Mesodermal cell (in vitro differentiated cells): ENCODE data around the gene GTPBP2.
"Not testable (repeated sequence)": the region's sequence is repeated elsewhere in the genome, so short reads cannot be mapped to it uniquely, and the experiment has no call there.

Source experiments
- H3K27ac ChIP-seq: 2 replicates; pipeline ENCODE4 v1.7.0; 2013; ENCODE audit warnings: mild to moderate bottlenecking, low read depth, low read length, moderate library complexity; ENCODE audit not compliant: severe bottlenecking
- H3K36me3 ChIP-seq: 2 replicates; pipeline ENCODE4 v1.7.1; 2013; ENCODE audit warnings: mild to moderate bottlenecking, low read length, moderate library complexity; ENCODE audit not compliant: control insufficient read depth, insufficient read depth
- H3K4me1 ChIP-seq: one replicate; pipeline ENCODE4 v1.7.1; 2013; ENCODE audit warnings: mild to moderate bottlenecking, low read length; ENCODE audit not compliant: insufficient read depth, control insufficient read depth, poor library complexity, severe bottlenecking
- H3K4me3 ChIP-seq: 2 replicates; pipeline ENCODE4 v1.7.0; 2013; ENCODE audit warnings: low read length, control low read depth, mild to moderate bottlenecking; ENCODE audit not compliant: insufficient read depth, poor library complexity, severe bottlenecking; ENCODE audit errors: extremely low read depth
- H3K9me3 ChIP-seq: 2 replicates; pipeline ENCODE4 v1.7.1; 2013; ENCODE audit warnings: mild to moderate bottlenecking, low read length, moderate library complexity; ENCODE audit not compliant: control insufficient read depth
- WGBS, 2 experiments: methylation state at CpG; one replicate each; pipeline ENCODE4 v1.1.5; 2013; ENCODE audit warnings: missing lambda C conversion rate in 2 of 2; ENCODE audit not compliant: insufficient coverage in 2 of 2; 5-methylcytosine and 5-hydroxymethylcytosine counted together

Gene GTPBP2

GRCh38 chr6:43670623-43670986 lies 41.5 kb upstream of the GTPBP2 start:
- 97 to 98% methylated on average over 6 of the region's 6 CpGs for WGBS, 2 experiments
- Histone ChIP-seq H3K27ac (no peak overlapping the region), H3K4me3 (no peak overlapping the region), H3K4me1 (peaks cover 14% of the 10 kb centered on the region), H3K9me3 (no peaks in the 10 kb centered on the region), H3K36me3 (peaks cover 54% of the 10 kb centered on the region)

- peaks cover 48% of the 10 kb centered on the region for H3K36me3 ChIP-seq
- H3K4me3 ChIP-seq = no peak overlapping the region
- WGBS, 2 experiments = 95 to 97% methylated on average over 5 to 6 of the region's 6 CpGs
- peaks cover 14% of the 10 kb centered on the region for H3K4me1 ChIP-seq
- no peaks in the 10 kb centered on the region for H3K9me3 ChIP-seq
- peak overlapping the region; percentile 2 for H3K27ac ChIP-seq
Observed at GRCh38 chr6:43669922-43670622, 41.0 kb upstream of the GTPBP2 start.

GRCh38 chr6:43669050-43669921 lies 40.2 kb upstream of the GTPBP2 start:
- Histone ChIP-seq H3K27ac (peak overlapping the region; percentile 2), H3K9me3 (no peaks in the 10 kb centered on the region), H3K36me3 (peaks cover 40% of the 10 kb centered on the region), H3K4me1 (peaks cover 14% of the 10 kb centered on the region), H3K4me3 (no peak overlapping the region)
- 84 to 87% methylated on average over 14 of the region's 15 CpGs for WGBS, 2 experiments

GRCh38 chr6:43668151-43669028 lies 39.3 kb upstream of the GTPBP2 start:
- 19 to 24% methylated on average over 9 to 17 of the region's 17 CpGs for WGBS, 2 experiments
- H3K36me3 ChIP-seq = peaks cover 31% of the 10 kb centered on the region

GRCh38 chr6:43667245-43668150 lies 38.4 kb upstream of the GTPBP2 start:
- Histone ChIP-seq H3K27ac (no peak overlapping the region), H3K4me3 (no peak overlapping the region), H3K4me1 (peaks cover 14% of the 10 kb centered on the region), H3K36me3 (peaks cover 23% of the 10 kb centered on the region), H3K9me3 (no peaks in the 10 kb centered on the region)
- 7 to 8% methylated on average over 11 of the region's 16 CpGs for WGBS, 2 experiments

More at GRCh38 chr6:43668151-43669028, 39.3 kb upstream of the GTPBP2 start:
- H3K4me1 ChIP-seq = peaks cover 14% of the 10 kb centered on the region
- H3K27ac ChIP-seq = no peak overlapping the region
- H3K4me3 ChIP-seq = no peak overlapping the region
- no peaks in the 10 kb centered on the region for H3K9me3 ChIP-seq

- 74 to 87% methylated on average over 11 to 12 of the region's 13 CpGs for WGBS, 2 experiments
- Histone ChIP-seq H3K27ac (no peak overlapping the region), H3K4me1 (peaks cover 14% of the 10 kb centered on the region), H3K4me3 (no peak overlapping the region), H3K9me3 (no peaks in the 10 kb centered on the region), H3K36me3 (peaks cover 11% of the 10 kb centered on the region)
Observed at GRCh38 chr6:43666196-43666920, 37.3 kb upstream of the GTPBP2 start.

GRCh38 chr6:43665376-43665775 lies 36.3 kb upstream of the GTPBP2 start:
- WGBS, 2 experiments = 50 to 86% methylated on average over 1 of the region's 1 CpG
- H3K36me3 ChIP-seq = peaks cover 1% of the 10 kb centered on the region
- no peaks in the 10 kb centered on the region for H3K9me3 ChIP-seq
- H3K4me1 ChIP-seq = peaks cover 14% of the 10 kb centered on the region
- H3K27ac ChIP-seq = no peak overlapping the region
- H3K4me3 ChIP-seq = no peak overlapping the region

- WGBS, 2 experiments = 76 to 89% methylated on average over 4 of the region's 5 CpGs
- not testable (repeated sequence) for H3K4me1 ChIP-seq, H3K4me3 ChIP-seq, H3K36me3 ChIP-seq, H3K9me3 ChIP-seq, H3K27ac ChIP-seq
Observed at GRCh38 chr6:43662948-43663347, 33.9 kb upstream of the GTPBP2 start.

GRCh38 chr6:43658161-43658560 lies 29.1 kb upstream of the GTPBP2 start:
- H3K27ac ChIP-seq = no peak overlapping the region
- no peaks in the 10 kb centered on the region for H3K4me1 ChIP-seq
- WGBS, 2 experiments = 94 to 96% methylated on average over 3 to 4 of the region's 9 CpGs
- H3K4me3 ChIP-seq = no peak overlapping the region
- no peaks in the 10 kb centered on the region for H3K9me3 ChIP-seq
- H3K36me3 ChIP-seq = no peaks in the 10 kb centered on the region
